ENCODE results near the gene LRMDA. TPM values are rescaled to one million over a fixed set of nuclear protein-coding genes. Genes with fewer than 3 reads are reported as not detected.

The LRMDA gene
- total and polyA plus RNA-seq, 2 donors (not counting 3 experiments of a cell fraction or from before 2014, with no cell fraction given) = 9.7 to 18.0 TPM

GRCh38 chr10:75894761-75895160, 463.3 kb downstream of the LRMDA start:
- CTCF ChIA-PET = no interaction called here
- DNase-seq (ENCODE audit: low read depth, low spot score) (no peak), FAIRE-seq (no peak)
- BruUV-seq (replicated peaks) = no TSS peak
- Histone ChIP-seq H4K20me1 (replicated peaks; ENCODE audit: control insufficient read depth, extremely low read depth, insufficient read depth, low read length) (no peaks in the 10 kb centered on the region), H3K79me2 (ENCODE audit: control insufficient read depth, insufficient read depth, low read length) (no peaks in the 10 kb centered on the region), H3K9me3 (replicated peaks; ENCODE audit: control insufficient read depth, insufficient read depth, low read length) (no peaks in the 10 kb centered on the region), H3K27me3 (ENCODE audit: control insufficient read depth in 2 of 2, insufficient read depth in 2 of 2, low read length in 2 of 2) (no peaks in the 10 kb centered on the region), H3K4me1 (ENCODE audit: control insufficient read depth, extremely low read depth, insufficient read depth, low read length) (no peaks in the 10 kb centered on the region), H3K9me1 (replicated peaks; ENCODE audit: control insufficient read depth, extremely low read depth, insufficient read depth, low read length) (no peaks in the 10 kb centered on the region), H3K4me2 (ENCODE audit: insufficient read depth, low read length) (no peak overlapping the region), H3K4me3 (replicated peaks in 1 of 3; ENCODE audit: insufficient read depth in 1 of 3, low read depth in 1 of 3, low read length in 3 of 3) (no peak overlapping the region), H3K9ac (replicated peaks; ENCODE audit: extremely low read depth, insufficient read depth, low read length) (no peak overlapping the region), H3K36me3 (ENCODE audit: control insufficient read depth in 2 of 2, extremely low read depth in 1 of 2, insufficient read depth in 2 of 2, low read length in 2 of 2) (no peaks in the 10 kb centered on the region), H3K27ac (ENCODE audit: insufficient read depth, low read depth, low read length) (no peak overlapping the region), H2AFZ (ENCODE audit: low read depth, low read length) (no peak overlapping the region)
- dilution Hi-C loops (cut with MboI; ENCODE audit: extremely low pct_ligation_motif_present, low sequenced_read_pairs) = no loop called here
- TF ChIP-seq EZH2 (IDR thresholded peaks at IDR 0.05; ENCODE audit: borderline replicate concordance, low read depth, low read length, severe bottlenecking) = no peak
- TF ChIP-seq MAX (IDR thresholded peaks at IDR 0.05; ENCODE audit: insufficient read depth, insufficient read length) = no peak
- no peak for TF ChIP-seq FOS (IDR thresholded peaks at IDR 0.05; ENCODE audit: borderline replicate concordance, insufficient read depth, low read length)
- TF ChIP-seq CTCF (IDR thresholded peaks at IDR 0.05; ENCODE audit: extremely low read depth in 1 of 2, insufficient read depth in 1 of 2, low read depth in 1 of 2, low read length in 2 of 2) = no peak
- no peak for TF ChIP-seq MYC (IDR thresholded peaks at IDR 0.05; ENCODE audit: low read depth, low read length)
- no peak for TF ChIP-seq GATA2 (IDR thresholded peaks at IDR 0.05; ENCODE audit: insufficient read depth, insufficient read length, low read depth, low read length)
- no peak for TF ChIP-seq JUN (IDR thresholded peaks at IDR 0.05; ENCODE audit: borderline replicate concordance, insufficient read depth, insufficient read length, low read depth)
- no peak for TF ChIP-seq POLR2A (IDR thresholded peaks at IDR 0.05; ENCODE audit: low read depth, low read length)
- intact Hi-C loops (cut with micrococcal nuclease) = no loop called here
- POLR2A ChIA-PET = no interaction called here
